LNCAP (cell line): ENCODE results near the gene KDM6A.

Source experiments
- TF ChIP-seq, protein P1 (sequence below): fragments of 450-650 bp; IDR thresholded peaks from 2 replicates; pipeline ENCODE4 v1.5.1; 2017; ENCODE audit warnings: mild to moderate bottlenecking

KDM6A gene

DNA sequence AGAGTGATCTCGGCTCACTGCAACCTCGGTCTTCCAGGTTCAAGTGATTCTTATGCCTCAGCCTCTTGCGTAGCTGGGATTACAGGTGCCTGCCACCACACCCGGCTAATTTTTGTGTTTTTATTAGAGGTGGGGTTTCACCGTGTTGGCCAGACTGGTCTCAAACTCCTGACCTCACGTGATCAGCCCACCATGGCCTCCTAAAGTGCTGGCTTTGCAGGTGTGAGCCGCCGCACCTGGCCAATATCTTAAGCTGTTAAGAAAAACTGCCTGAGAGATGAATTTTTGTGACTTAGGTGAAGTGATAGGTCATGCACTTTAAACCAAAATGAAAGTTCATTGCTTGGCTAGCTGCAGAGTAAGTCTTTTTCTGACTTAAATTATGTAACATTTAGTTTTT is 5.8 kb downstream of the KDM6A start:
- TF ChIP-seq, protein P1, sequence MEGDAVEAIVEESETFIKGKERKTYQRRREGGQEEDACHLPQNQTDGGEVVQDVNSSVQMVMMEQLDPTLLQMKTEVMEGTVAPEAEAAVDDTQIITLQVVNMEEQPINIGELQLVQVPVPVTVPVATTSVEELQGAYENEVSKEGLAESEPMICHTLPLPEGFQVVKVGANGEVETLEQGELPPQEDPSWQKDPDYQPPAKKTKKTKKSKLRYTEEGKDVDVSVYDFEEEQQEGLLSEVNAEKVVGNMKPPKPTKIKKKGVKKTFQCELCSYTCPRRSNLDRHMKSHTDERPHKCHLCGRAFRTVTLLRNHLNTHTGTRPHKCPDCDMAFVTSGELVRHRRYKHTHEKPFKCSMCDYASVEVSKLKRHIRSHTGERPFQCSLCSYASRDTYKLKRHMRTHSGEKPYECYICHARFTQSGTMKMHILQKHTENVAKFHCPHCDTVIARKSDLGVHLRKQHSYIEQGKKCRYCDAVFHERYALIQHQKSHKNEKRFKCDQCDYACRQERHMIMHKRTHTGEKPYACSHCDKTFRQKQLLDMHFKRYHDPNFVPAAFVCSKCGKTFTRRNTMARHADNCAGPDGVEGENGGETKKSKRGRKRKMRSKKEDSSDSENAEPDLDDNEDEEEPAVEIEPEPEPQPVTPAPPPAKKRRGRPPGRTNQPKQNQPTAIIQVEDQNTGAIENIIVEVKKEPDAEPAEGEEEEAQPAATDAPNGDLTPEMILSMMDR = no peak

- TF ChIP-seq, protein P1 = no peak
These were observed 8.6 kb downstream of the KDM6A start for GRCh38 chrX:44881549-44881948.

GRCh38 chrX:44882635-44883034 is 9.6 kb downstream of the KDM6A start:
- TF ChIP-seq, protein P1 = no peak

- TF ChIP-seq, protein P1 = no peak
These were observed 12.0 kb downstream of the KDM6A start for GRCh38 chrX:44884944-44885343.

DNA sequence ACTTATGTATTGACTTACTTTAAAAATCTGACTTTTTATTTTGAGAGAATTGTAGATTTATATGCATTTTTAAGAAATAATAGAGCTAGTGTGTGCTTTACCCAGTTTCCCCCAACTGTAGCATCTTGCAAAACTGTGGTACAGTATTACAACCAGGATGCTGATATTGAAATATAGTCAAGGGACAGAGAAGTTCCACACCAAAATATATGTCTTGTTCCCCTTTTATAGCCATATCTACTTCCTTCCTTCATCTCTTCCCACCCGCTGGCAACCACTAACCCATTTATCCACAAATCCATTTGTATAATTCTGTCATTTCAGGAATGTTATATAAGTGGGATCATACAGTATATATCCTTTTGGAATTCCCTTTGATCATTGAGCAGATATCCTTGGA is 16.8 kb downstream of the KDM6A start:
- TF ChIP-seq, protein P1 = no peak

DNA sequence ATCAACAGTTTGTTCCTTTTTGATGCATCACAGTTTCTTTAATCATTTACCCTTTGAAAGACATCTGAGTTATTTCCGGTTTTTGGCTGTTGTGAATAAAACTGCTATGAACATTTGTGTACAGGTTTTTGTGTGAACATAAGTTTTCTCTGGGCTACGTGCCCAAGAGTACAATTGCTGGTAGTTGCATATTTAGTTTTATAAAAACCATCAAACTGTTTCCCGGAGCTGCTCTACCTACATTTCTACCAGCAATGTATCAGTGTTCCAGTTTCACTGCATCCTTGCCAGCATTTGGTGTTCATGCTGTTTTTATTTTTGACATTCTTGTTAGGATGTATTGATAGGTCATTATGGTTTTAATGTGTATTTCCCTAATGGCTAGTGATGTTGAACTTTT is 17.3 kb downstream of the KDM6A start:
- TF ChIP-seq, protein P1 = no peak

GRCh38 chrX:44891642-44892041 is 18.7 kb downstream of the KDM6A start:
- TF ChIP-seq, protein P1 = no peak

DNA sequence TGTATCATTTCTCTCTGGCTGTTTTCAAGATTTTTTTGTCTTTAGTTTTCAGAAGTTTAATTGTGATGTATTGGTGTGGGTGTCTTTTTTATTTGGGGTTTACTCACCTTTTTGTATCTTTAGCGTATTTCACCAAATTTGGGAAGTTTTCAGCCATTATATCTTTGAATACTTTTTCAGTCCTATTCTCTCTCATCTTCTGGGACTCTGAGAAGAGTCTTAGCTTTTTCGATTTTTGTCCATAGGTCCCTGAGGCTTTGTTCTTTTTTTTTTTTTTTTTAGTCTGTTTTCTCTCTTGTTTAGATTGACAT is 23.8 kb downstream of the KDM6A start:
- TF ChIP-seq, protein P1 = no peak
